NCI-H2196 (cell line): ENCODE measurements around the gene TRABD2B.

Source experiments
- DNase-seq: peaks from one replicate; lab custom pipeline; 2025; ENCODE audit not compliant: unreplicated experiment; lab: John Stamatoyannopoulos, UW

TRABD2B gene

DNA sequence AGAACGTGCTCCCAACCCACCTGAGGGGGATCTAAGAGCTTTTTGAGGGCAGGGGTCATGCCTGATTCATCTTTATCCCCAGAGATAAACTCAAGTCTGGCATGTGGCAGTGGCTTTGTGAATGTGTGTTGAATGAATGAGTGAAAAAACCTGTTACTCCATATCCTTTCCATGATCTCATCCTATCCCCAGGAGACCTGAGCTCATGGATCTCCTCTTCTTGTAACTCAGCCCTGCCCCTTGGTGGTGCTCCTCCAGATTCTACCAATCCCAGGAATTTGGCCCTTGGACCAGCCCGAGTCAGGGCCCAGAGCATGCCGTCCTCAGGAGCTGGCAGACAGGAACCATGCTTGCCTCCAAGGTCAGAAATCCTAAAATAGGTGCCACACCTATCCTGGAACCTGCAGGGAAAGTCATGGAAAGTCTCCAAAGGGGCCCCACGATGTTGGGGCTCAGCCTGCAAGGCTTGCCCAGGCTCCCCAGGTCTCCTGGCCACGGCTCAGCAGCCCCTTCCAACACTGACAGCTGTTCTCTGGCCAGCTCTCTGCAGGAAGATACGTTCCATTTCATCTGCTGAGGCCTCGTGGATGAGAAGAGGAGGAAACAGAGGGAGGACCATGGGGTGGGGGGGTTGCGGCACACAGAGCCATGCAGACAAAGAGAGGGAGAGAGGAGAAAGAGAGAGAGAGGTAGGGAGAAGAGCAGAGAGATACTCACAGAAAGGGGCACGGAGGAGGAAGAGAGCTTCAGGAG, 214.6 kb downstream of the TRABD2B start:
- no peak for DNase-seq

GRCh38 chr1:47781171-47781959, 215.8 kb downstream of the TRABD2B start:
- DNase-seq = no peak

GRCh38 chr1:47780469-47780995, 216.7 kb downstream of the TRABD2B start:
- no peak for DNase-seq

DNA sequence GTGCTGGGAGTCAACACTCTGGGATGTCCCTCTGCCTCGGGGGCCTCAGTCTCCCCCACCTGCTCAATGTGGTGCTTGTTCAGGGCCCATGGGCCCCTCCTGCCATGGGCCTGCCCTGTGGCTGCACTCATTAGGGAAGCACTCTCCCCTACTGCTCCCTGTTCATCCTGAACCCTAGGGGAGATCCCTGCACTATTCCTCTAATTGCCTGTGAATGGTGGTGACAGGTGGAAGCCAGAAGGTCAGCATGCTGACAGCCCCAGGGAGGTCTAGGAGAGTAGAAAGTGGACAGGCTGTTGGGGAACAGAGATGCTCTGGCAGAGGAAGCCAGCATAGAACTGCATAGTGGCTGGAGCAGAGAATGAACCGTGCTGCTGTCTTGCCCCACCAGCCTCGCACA, 217.6 kb downstream of the TRABD2B start:
- DNase-seq = no peak

GRCh38 chr1:47778280-47778679, 218.9 kb downstream of the TRABD2B start:
- no peak for DNase-seq

DNA sequence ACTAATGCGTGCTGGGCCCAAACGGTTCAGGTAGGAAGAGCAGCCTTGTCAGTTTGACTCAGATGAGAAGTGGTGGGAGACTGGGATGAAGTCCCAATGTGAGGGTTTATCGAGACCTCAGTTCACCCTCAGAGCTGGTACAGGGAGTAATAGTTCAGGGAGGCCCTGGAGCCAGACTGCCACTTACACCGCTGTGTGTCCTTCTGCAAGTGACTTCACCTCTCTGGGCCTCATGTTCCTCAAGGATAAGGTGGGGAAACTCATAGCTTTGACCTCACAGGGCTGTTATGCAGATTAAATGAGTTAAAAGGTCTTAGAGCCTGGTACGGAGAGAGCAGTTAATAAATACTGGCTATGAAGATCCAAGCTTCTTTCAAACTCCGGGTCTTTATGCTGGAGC, 219.9 kb downstream of the TRABD2B start:
- DNase-seq = no peak

GRCh38 chr1:47776667-47777131, 220.5 kb downstream of the TRABD2B start:
- no peak for DNase-seq

GRCh38 chr1:47774986-47775834, 222.0 kb downstream of the TRABD2B start:
- no peak for DNase-seq

DNA sequence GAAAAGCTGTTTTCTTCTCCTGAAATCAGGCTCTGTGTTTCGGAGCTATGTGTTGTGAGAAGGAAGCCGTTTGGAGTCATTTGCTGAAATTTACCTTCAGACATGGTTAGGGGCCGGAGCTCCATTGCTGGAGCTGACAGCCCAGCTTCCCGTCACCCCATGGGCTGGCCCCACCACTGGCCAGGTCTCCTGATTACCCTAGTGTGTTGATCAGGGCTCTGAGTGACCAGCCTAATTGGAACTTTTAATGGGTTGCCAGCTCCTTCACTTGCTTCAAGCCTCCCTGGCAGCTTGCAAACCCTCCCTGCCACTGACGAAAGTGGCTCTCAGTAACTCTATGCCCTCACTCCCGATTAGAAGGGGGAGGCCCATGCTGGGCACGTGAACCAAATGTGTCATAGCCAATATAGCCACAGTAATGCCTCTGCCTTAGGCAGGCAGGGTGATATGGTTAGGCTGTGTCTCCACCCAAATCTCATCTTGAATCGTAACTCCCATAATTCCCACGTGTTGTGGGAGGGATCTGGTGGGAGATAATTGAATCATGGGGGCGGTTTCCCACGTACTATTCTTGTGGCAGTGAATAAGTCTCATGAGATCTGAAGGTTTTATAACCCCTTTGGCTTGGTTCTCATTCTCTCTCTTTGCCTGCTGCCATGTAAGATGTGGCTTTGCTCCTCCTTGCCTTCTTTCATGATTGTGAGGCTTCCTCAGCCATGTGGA, 224.1 kb downstream of the TRABD2B start:
- DNase-seq = no peak

- no peak for DNase-seq
These were observed 224.9 kb downstream of the TRABD2B start for GRCh38 chr1:47772281-47772680.

DNA sequence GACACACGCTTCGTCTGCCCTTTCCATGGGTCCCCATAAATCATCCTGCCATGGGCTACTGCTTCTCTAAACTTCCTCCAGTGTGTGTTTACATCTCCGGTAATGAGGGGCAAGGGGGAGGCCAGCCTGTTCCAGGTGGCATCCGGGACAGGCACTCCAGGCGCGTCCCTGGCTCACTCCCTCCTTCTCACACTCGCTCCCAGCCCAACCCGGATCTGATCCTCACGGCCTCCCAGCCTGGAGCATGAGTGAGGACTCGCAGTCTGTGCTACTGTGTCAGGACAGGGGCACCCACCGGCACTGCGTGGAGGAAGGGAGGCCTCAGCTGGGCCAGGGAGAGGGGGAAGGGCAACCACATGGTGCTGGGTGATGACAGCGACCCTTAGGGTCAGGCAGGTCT, 225.4 kb downstream of the TRABD2B start:
- no peak for DNase-seq

DNA sequence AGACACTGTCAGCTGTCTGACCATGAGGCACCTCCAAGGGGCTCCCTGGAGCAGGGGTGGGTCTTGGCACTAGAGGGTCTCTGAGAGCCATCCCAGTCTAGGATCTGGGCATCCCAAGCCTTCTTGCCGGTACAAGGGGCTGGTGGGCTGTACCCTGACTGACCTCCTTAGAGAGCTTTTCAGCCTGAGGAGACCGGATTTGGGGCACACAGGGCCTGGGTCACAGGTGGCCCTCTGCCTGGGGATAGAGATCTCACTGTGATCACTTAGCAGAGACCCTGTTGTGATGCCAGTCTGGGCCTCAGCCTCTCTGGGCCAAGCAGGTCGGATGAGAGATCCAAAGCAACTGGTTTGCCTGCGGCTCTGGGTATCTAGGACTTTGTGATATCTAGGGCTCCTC, 227.2 kb downstream of the TRABD2B start:
- DNase-seq = no peak

DNA sequence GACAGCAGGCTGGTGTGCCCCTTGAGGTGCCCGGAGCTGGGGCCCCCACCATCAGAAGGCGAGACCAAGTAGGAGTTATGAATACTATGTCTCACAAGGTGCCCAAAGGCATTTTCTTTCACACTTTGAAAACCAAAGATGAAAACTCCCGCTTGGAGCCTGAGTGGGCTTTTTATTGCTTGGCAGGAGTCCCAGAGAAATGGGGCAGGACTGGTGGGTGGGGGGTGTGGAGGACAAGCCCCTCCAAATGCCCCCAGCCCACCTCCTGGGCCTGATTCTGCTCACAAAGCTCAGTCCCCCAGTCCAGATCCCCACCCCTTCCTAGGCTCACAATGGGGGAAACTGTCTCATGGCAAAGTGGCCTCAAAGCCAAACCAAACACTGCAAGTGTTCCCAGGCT, 227.9 kb downstream of the TRABD2B start:
- no peak for DNase-seq

- no peak for DNase-seq
These were observed 229.5 kb downstream of the TRABD2B start for GRCh38 chr1:47767741-47768100.

GRCh38 chr1:47766832-47767740, 230.1 kb downstream of the TRABD2B start:
- DNase-seq = no peak

DNA sequence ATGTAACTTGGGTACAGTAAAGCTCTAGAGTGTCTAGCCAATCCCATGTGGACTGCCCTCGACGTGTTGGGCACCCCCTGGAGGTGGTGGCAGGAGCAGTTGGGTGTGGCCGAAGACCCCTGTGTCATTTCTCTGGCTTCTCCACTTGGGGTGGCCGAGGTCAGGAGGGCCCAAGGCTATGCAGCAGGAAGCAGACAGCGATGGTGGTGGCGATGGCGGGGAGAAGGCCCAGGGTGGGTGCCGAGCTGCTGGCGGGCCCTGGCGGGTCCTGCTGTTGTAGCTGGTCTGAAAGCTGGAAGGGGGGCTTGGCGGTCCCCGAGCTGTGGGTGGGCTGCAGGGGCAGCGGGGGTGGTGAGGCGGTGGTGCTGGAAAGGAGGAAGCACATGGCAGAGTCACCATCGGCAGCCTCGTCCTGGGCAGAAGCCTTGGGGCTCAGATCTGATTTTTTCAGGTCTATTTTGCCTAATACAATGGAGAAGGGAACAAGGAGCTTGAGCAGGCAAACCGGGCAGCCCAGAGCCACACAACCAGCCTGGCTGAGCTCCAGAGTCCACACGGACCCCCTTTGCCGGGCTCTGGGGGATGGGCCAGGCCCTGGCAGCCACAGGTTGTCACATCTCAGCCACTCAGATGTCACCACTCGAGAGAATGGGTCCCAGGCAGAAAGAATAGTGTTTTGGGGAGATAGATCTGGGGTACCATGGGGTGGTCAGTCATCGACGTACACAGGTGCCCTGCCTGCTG, 231.3 kb downstream of the TRABD2B start:
- no peak for DNase-seq

GRCh38 chr1:47765236-47765635, 231.9 kb downstream of the TRABD2B start:
- DNase-seq = no peak

DNA sequence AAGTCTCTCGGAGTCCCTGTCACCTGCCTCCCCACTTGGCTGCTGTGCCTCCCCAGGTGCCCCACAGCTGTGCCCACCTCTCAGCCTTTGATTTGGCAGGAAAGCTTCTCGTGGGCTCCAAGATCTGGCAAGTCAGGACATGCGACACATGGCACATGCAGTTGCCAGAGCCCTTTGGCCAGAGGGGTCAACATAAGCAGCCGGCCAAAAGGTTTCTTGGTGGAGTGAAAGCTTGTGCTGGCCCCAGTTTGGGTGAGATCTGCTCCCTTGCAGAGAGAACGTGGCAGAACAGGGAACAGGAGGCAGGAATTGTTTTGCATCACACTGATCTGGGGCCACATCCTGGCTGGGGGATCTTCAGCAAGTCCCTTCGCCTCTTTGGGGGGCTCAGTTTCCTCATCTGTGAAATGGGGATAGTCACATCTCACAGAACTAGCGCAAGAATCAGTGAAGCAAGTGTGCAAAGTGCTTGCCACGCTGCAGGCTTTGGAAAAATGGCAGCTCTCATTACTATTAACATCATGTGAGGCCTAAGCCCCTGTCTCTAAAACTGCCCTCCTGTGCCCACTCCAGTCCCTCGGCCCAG, 232.6 kb downstream of the TRABD2B start:
- DNase-seq = no peak
